K562 (cell line): ENCODE data around the gene NCOA1. TPM values are rescaled to one million over a fixed set of nuclear protein-coding genes. Genes with fewer than 3 reads are reported as not detected.

ENCODE experiments used
- ARID1B ChIP-seq: fragments of 450-650 bp; IDR thresholded peaks from 2 replicates; pipeline ENCODE4 v1.6.1; 2016; ENCODE audit warnings: antibody characterized with exemption, mild to moderate bottlenecking, inconsistent platforms
- ATF7 ChIP-seq: fragments of 450-650 bp; IDR thresholded peaks from 2 replicates; pipeline ENCODE4 v1.7.1; 2014; ENCODE audit warnings: mild to moderate bottlenecking, moderate library complexity
- CXXC5 ChIP-seq: fragments of 250-450 bp; sonication (Bioruptor Pico); IDR thresholded peaks from 2 replicates; pipeline ENCODE4 v1.8.0; 2022; ENCODE audit warnings: inconsistent platforms, mild to moderate bottlenecking, moderate library complexity
- ELF1 ChIP-seq: fragments of 200-800 bp; sonication (Bioruptor generic); IDR thresholded peaks from 2 replicates; pipeline ENCODE4 v1.6.1; 2016; ENCODE audit warnings: missing genetic modification characterization, missing compliant biosample characterization
- EP300 ChIP-seq: IDR thresholded peaks from 2 replicates; pipeline ENCODE4 v1.6.1; 2012; ENCODE audit warnings: low read length, improper control_type of control experiment
- MECOM ChIP-seq: fragments of 250-450 bp; sonication (Bioruptor Pico); IDR thresholded peaks from 2 replicates; pipeline ENCODE4 v1.8.0; 2022; ENCODE audit warnings: inconsistent platforms
- NR2C2 ChIP-seq, 2 experiments: fragments of 200-800 bp in 1 of 2; sonication (Bioruptor generic) in 1 of 2; sonication (generic) in 1 of 2; formaldehyde crosslinking in 1 of 2; IDR thresholded peaks; 2 replicates each; pipeline versions ENCODE4 v1.6.1 to v1.8.0; 2016 to 2022; ENCODE audit warnings: mild to moderate bottlenecking in 1 of 2, missing compliant biosample characterization in 1 of 2, missing genetic modification characterization in 1 of 2, missing genetic modification reagents in 1 of 2
- SMARCA4 ChIP-seq: fragments of 450-650 bp; IDR thresholded peaks from 2 replicates; pipeline ENCODE4 v1.6.1; 2016
- ZBED1 ChIP-seq: IDR thresholded peaks from 2 replicates; pipeline ENCODE4 v1.6.1; 2014
- ZBTB40 ChIP-seq, 2 experiments: fragments of 450-650 bp in 1 of 2; sonication (generic) in 1 of 2; formaldehyde crosslinking in 1 of 2; IDR thresholded peaks; 2 replicates each; pipeline versions ENCODE4 v1.7.1 to v1.9.0; 2016 to 2022; ENCODE audit warnings: inconsistent platforms in 1 of 2, mild to moderate bottlenecking in 1 of 2, missing genetic modification reagents in 1 of 2
- ZFP36 ChIP-seq: fragments of 150-350 bp; IDR thresholded peaks from 2 replicates; pipeline ENCODE4 v1.6.1; 2018; ENCODE audit warnings: low read length, low read depth; ENCODE audit not compliant: partially characterized antibody
- ZNF639 ChIP-seq, 2 experiments: fragments of 200-800 bp in 1 of 2; sonication (Bioruptor generic) in 1 of 2; sonication (generic) in 1 of 2; formaldehyde crosslinking in 1 of 2; IDR thresholded peaks in 1 of 2; conservative IDR thresholded peaks in 1 of 2; 2 replicates each; pipeline versions ENCODE4 v1.5.0 to v1.6.1; 2016 to 2020; ENCODE audit warnings: missing compliant biosample characterization in 1 of 2, missing genetic modification characterization in 1 of 2, missing genetic modification reagents in 1 of 2
- ZNF707 ChIP-seq: fragments of 250-450 bp; sonication (Bioruptor Pico); conservative IDR thresholded peaks from 2 replicates; pipeline ENCODE4 v1.8.0; 2022; ENCODE audit warnings: inconsistent platforms, mild to moderate bottlenecking, moderate library complexity
- polyA plus RNA-seq, 8 experiments: library from polyadenylated mRNA; depleted of rRNA in 4 of 8; stranded (reverse) in 5 of 8; unstranded in 3 of 8; fragments of >200 nt; fragmentation: Nextera tagmentation in 2 of 8; fragmentation: Illumina TruSeq in 1 of 8; extraction: Ambion mirVana in 2 of 8; extraction: Trizol in 1 of 8; gene quantifications; 2 replicates each; pipeline versions ENCODE4 v1.2.1 to v1.2.3, GENCODE V29; 2011 to 2014; ENCODE audit warnings: inconsistent platforms in 1 of 8, missing spikeins in 1 of 8
- total RNA-seq, 7 experiments: library from RNA; depleted of rRNA in 6 of 7; stranded (reverse); fragments of >200 nt in 6 of 7; fragmentation: Illumina TruSeq in 2 of 7; extraction: Trizol in 2 of 7; gene quantifications; 2 replicates each; pipeline versions ENCODE4 v1.2.1 to v1.2.3, GENCODE V29; 2011 to 2021; ENCODE audit warnings: low replicate concordance in 1 of 7
- TF ChIP-seq, protein P1 (sequence below), 2 experiments: IDR thresholded peaks; 2 replicates each; pipeline ENCODE4 v1.6.1; 2012; ENCODE audit warnings: improper control_type of control experiment in 2 of 2, low read depth in 2 of 2, low read length in 2 of 2, borderline replicate concordance in 1 of 2

The NCOA1 gene
- total and polyA plus RNA-seq, 9 of the 15 experiments (the other 6 are each of a cell fraction or from before 2014, with no cell fraction given) = 4.9 to 25.7 (median 17.0) TPM

- TF ChIP-seq ZBTB40 (IDR thresholded peaks at IDR 0.05) = peak; percentile 64
- no peak for TF ChIP-seq ZBTB40 (CRISPR knock-in tag; IDR thresholded peaks at IDR 0.05)
- TF ChIP-seq ELF1 (tag) = peak; percentile 45; the same call in 1 of the 2 replicates
- TF ChIP-seq ATF7 = 0 out of 2 replicates have a peak, but pooled peaks have one; percentile 21
- TF ChIP-seq EP300 = 0 out of 2 replicates have a peak, but pooled peaks have one; percentile 19
- TF ChIP-seq ZNF707 (CRISPR knock-in tag) = no peak
- TF ChIP-seq MECOM (CRISPR knock-in tag) = no peak
- peak; percentile 42; the same call in 1 of the 2 replicates for TF ChIP-seq SMARCA4
- TF ChIP-seq ZFP36 = no peak
- TF ChIP-seq ZNF639 (CRISPR knock-in tag; conservative IDR thresholded peaks at IDR 0.05 in 1 of 2, IDR thresholded peaks at IDR 0.05 in 1 of 2) = 0 out of 4 replicates have a peak, but pooled peaks of 1 of the 2 experiments have one; percentile 43
- TF ChIP-seq, protein P1, sequence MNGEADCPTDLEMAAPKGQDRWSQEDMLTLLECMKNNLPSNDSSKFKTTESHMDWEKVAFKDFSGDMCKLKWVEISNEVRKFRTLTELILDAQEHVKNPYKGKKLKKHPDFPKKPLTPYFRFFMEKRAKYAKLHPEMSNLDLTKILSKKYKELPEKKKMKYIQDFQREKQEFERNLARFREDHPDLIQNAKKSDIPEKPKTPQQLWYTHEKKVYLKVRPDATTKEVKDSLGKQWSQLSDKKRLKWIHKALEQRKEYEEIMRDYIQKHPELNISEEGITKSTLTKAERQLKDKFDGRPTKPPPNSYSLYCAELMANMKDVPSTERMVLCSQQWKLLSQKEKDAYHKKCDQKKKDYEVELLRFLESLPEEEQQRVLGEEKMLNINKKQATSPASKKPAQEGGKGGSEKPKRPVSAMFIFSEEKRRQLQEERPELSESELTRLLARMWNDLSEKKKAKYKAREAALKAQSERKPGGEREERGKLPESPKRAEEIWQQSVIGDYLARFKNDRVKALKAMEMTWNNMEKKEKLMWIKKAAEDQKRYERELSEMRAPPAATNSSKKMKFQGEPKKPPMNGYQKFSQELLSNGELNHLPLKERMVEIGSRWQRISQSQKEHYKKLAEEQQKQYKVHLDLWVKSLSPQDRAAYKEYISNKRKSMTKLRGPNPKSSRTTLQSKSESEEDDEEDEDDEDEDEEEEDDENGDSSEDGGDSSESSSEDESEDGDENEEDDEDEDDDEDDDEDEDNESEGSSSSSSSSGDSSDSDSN (IDR thresholded peaks at IDR 0.05; ENCODE audit: borderline replicate concordance in 1 of 2, low read depth in 2 of 2, low read length in 2 of 2) = no peak
- peak; percentile 17; the same call in 1 of the 2 replicates for TF ChIP-seq ARID1B
- TF ChIP-seq CXXC5 (CRISPR knock-in tag) = peak; percentile 25; the same call in 1 of the 2 replicates
- TF ChIP-seq NR2C2 (CRISPR knock-in tag; IDR thresholded peaks at IDR 0.05) = no peak
- TF ChIP-seq NR2C2 (tag; IDR thresholded peaks at IDR 0.05) = peak; percentile 39; the same call in 1 of the 2 replicates
- no peak for TF ChIP-seq ZBED1
Measured at GRCh38 chr2:24623535-24623934, 132.5 kb downstream of the NCOA1 start (continued).
